ENCODE measurements around the gene LRRC56.

The LRRC56 gene

DNA sequence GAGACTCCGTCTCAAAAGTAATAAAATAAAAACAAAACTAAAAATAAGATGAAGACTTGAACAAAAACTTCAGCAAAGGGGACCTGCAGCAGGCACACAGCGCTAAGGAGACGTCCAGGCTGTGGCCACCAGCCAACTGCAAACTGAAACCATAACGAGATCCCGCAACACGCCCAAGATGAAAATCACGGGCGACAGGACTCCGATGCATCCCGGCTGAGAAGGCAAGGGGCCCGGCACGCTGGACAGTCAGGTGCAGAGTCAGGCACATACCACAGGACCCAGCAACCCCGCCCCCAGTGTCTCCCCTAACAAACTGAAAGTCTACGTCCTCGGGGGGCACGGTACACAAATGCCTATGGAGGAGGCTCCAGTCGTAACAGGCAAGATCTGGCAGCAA is 11.1 kb upstream of the LRRC56 start:
- DNase-seq, result no peak

DNA sequence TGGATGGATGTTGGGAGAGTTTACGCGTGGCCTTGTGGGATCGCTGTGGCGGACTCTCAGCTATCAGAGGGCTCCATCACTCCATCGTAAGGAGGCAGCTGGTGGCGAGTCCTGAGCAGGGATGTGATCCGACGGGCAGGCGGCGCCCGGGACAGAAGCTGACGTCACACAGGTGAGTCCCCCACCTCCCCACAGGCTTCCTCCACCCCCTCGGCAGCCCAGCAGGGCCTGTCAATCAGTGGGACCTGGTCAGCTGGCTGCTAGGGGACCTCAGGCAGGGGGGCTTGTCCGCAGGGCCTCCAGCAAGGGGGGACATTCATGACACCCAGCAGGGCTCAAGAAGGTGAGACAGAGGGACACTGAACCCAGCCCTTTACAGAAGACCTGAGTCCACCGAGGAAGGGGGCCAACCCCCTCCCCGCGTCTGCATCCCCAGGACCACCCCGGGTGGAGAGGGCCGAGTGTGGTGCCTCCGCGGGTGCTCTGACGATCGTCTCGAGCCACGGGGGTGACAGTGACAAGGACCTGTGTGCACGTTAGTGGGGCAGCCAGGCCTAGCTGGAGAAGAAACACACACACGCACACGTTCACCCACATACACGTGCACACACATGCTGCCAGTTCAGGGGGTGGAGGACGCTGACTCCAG is 9.0 kb upstream of the LRRC56 start:
- DNase-seq, result no peak

DNA sequence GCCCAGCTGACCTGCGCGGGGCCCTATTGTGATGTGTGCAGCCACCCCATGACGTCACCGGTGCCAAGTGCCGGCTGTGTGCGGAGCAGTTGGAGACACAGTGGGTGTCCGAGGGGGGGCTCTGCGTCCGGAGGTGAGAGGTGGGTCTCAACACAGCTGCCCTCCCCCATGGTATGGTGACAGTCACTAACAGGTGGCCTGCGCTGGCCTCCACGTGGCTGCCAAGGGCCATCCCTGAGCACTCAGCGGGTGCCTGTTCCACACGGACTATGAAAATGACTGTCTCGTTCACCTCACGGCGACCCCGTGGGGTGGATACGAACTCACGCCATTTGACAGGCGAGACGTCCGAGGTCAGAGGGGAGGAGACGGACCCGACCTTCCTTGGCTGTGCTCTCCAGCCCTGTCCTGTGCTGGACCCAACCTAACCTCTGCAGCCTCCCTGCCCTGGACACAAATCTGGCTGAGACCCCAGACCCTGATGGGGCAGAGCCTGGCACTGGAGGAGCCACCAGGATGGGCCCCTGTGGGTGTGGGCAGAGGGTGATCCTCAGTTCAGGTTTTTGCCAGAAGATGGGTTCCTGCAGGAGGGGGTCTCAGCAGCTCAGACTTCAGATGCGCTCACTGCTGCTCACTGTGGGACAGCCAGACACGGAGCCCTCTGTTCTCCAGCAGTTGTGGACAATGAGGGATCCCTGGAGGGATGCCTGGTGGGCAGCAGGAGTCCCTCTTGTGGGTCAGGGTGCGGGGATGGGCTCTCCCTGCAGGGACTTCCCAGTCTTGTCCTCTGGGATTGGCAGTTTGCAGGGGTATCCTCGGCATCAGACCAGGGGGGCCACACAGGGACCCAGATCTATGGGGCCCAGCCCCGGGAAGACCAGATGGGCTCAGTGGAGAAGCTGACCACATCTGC is 8.3 kb upstream of the LRRC56 start:
- no peak for DNase-seq

DNA sequence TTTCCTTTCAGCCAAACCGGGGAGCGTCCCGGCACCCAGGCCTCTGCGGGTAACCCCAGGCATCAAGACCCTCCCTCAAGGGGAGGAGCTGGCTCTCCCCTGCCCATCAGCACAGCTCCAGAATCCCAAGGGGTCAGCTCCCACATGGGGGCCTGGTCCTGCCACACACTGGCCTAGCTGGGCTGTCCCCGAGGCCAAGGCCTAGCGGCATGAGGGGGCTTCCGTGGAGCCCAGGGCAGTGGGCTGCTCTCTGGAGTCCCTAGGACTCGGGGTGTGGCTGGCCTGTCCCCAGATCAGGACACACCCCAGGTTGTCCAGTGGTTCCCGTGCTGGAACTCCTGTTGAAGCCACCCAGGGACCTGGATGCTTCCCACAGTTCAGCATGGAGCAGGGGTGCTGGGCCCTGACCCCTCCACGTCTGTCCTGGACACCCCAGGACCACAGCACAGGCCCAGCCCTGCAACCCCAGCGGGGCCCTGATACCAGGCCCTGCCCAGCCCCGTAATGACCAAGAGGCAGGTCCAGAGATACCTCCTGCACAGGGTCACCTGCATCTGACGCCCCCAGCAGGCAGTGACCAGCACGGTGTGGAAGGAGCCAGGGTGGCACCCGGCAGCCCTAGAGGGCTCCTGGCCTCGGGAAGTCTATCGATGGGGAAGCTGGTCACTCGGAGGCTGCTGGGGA is 7.5 kb upstream of the LRRC56 start:
- DNase-seq, result no peak

DNA sequence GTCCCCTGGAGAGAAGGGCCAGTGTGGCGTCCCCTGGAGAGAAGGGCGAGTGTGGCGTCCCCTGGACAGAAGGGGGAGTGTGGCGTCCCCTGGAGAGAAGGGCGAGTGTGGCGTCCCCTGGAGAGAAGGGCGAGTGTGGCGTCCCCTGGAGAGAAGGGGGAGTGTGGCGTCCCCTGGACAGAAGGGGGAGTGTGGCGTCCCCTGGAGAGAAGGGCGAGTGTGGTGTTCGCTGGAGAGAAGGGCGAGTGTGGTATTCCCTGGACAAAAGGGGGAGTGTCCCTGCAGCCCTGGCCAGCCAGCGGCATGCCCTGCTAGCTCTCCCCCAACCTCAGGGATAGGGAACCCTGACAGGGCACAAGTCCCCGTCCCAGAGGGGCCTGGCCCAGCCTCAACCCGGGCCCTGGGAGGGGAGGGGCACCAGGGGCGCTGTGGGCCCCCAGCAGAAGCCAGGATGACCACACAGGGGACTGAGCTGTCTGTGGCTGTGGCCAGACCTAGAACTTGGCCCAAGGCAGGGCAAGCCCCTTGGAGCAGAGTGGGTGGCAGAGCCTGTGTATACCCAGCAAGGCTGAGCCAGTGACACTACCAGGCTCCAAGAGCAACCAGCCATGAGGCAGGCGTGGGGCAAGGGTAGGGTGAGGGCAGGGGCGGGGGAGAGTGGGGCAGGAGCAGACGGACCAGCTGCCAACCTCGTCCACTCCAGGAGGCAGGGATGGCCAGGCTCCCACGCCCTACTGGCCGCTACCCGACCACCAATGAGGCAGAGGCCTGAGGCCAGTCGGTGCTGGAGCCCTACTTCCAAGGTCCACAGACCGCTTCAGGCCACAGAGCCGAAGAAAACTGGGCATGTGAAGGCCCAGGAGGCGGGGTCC is 6.1 kb upstream of the LRRC56 start:
- no peak for DNase-seq

DNA sequence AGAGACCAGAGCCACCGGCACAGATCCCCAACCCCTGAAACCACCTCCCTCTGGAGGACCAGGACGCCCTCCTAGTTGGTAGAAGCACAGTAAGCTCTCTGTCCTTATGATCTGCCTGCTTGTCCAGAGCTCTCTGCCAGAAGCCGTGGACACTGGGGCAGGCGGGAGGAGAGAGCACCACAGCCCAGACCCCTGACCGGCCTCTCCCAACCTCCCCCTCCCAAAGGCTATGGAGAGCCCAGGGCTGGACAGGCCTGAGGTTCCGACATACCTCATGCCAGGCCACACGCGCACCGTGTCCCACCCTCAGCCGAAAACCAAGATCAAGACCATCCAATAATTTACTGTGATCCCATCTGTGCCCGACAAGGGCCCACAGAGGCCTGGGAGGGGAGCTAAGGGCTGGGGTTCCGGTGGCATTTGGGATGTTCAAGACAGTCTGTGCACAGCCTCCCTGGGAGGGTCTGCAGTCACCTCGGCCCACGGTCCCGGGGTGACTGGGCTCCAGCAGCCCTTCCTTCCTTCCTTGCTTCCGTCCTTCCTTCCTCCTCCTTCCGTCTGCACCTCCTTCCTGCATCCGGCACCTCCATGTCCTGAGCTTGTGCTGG is 5.3 kb upstream of the LRRC56 start:
- DNase-seq, result no peak

DNA sequence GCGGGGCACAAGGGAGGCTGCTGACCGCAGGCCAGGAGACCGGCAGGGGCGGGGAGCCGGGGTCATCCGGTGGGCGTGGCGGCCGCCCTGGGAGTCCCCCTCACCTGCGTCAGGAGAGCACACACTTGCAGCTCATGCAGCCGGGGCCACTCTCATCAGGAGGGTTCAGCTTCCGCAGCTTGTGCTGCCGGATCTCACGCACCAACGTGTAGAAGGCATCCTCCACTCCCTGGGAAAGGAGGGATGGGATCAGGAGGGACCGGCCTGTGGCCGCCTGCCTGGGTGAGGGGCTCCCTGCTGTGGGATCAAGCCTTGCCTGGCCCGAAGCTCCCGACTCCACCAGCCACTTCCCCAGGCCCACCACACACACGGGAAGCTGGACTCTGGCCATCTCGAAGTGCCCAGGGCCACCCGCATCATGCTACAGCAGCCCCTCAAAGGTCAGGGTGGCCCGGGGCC is 4.8 kb upstream of the LRRC56 start:
- DNase-seq, result no peak

DNA sequence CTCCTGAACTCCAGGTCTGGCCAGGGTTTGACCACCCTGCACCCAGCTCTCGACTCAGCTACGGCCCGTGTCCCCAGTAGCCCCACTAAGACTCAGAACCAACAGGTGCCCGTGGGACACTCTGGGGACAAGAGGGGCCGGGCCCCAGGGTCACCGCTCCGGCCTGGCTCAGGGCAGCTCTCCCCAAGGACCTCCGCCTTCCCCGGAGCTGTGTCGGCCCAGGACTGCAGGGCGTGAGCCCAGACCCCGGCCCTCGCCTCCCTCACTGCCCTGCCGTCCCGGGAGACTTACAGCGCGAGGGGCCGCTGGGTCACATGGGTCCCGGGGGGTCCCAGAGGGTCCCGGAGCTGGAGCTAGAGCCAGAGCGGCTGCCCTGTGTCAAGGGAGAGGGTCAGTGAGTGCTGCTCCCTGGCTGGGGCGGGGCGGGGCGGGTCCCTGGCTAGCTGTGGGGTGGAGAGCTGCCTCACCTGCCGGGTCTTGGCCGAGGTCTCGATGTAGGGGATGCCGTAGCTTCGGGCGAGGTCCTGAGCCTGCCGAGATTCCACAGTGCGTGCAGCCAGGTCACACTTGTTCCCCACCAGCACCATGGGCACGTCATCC is 4.2 kb upstream of the LRRC56 start:
- DNase-seq, result no peak

DNA sequence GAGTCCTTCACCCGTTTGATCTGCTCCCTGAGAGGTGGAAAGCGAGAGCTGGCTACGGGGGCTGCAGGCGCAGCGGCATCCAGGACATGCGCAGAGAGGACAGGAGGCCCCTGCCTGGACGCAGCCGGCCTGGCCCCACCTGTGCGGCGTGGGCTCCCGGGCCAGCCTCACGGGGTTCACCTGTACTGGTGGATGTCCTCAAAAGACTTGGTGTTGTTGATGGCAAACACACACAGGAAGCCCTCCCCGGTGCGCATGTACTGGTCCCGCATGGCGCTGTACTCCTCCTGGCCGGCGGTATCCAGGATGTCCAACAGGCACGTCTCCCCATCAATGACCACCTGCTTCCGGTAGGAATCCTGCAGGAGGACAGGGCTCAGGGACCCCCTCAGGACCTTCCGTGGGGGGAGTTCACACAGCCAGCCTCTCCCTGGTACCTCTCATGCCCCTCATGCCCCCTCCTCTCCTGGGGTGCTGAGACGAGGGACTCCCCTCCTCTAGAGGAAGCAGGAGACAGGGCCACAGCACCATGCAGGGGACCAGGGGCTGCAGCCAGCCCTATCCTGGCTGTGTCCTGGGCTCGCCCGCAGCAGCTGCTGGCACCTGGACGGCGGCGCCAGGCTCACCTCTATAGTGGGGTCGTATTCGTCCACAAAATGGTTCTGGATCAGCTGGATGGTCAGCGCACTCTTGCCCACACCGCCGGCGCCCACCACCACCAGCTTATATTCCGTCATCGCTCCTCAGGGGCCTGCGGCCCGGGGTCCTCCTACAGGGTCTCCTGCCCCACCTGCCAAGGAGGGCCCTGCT is 3.5 kb upstream of the LRRC56 start:
- DNase-seq, result no peak

DNA sequence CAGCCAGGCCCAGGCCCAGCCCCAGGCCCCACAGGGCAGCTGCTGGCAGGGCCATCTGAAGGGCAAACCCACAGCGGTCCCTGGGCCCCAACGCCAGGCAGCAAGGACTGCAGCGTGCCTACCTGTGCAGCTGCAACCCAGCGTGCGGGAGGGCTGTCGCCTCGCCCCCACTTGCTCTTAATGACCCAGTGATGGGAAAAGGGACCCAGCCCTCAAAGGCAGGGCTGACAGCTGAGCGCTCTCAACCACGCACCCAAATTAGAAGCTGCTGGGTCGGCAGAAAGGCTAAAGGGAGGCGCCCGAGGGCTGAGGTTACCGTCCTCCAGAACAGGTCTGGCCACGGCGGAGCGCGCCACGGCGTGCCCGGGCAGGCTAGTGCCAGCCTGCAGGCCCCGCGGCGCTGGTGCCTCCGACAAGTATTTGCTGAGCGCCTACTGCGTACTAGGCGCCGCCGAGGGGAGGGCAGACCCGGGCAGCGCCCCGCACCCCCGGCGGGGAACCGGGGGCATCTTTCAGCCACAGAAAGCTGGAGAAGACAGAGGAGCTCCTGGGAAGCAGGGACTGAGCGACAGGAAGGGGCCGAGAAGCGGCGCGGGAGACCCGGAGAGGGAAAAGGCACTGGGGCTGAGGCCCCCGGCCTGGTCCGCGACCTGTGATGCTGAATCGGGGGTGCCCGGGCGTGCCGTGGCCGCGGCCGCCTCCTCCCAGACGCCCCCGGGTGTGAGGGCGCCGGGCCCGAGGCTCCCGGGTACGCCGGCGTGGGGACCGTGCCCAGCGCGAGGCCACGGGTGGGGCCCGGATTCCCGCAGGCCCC is 2.7 kb upstream of the LRRC56 start:
- peak; percentile 8 for DNase-seq

DNA sequence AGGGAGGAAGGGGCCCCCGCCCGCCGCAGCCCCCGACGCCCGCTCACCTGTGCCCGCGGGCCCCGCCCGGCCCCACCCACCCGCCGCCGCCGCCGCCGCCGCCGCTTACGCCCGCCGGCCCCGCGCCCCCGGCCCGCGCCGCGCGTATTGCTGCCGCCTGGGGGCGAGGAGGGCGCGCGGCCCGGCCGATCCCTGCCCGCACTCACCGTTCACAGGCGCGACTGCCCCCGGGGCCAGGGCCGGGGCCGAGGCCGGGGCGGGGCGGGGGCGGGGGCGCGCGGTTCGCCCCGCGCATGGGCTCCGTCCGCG is 2.2 kb upstream of the LRRC56 start:
- no peak for DNase-seq

DNA sequence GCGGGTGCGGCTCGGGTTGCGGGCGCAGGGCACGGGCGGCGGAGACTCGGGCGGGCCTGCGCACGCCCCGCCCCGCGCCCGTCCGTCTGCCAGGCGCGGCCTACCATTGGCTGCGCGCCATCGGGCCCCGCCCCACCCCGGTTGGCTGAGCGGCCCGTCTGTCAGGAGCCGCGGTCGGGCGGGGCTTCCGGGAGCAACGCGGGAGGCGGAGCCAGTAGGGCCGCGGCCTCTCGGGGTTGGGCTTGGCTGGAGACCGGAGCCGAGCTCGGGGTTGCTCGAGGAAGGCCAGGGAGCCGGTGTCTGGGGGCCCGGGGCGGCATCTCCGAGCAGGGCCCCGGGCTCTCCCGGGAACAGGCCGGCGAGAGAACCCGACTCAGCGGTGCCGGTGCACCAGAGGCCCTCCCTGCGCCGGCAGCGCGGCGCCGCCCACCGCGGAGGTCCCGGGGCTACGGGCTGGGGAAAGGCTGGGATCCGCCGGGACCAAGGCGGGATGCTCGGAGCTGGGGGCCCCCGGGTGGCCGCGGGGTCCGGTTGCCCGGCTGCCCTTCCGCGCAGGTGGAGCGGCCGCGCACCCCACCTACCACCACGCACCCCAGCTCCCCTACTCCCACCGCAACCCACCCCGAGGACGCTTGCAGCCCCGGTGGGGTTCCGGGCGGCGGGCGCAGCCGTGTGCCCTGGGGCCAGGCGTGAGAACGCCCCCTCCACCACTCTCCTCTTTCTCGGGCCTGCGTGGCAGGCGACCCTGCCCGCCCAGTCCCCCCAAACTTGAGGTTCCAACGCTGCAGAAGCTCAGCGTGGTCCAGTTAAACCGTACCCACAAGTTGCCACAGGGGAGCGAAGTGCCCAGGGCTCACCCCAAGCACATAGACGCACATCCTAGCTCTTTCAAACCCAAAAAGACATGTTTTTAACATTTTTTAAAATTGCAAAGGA is 1.5 kb upstream of the LRRC56 start, which contains the start of gene HRAS:
TSS of gene HRAS (minus strand) at position 58 of the 936 bp plus-strand sequence.
- DNase-seq, result peak; percentile 95

DNA sequence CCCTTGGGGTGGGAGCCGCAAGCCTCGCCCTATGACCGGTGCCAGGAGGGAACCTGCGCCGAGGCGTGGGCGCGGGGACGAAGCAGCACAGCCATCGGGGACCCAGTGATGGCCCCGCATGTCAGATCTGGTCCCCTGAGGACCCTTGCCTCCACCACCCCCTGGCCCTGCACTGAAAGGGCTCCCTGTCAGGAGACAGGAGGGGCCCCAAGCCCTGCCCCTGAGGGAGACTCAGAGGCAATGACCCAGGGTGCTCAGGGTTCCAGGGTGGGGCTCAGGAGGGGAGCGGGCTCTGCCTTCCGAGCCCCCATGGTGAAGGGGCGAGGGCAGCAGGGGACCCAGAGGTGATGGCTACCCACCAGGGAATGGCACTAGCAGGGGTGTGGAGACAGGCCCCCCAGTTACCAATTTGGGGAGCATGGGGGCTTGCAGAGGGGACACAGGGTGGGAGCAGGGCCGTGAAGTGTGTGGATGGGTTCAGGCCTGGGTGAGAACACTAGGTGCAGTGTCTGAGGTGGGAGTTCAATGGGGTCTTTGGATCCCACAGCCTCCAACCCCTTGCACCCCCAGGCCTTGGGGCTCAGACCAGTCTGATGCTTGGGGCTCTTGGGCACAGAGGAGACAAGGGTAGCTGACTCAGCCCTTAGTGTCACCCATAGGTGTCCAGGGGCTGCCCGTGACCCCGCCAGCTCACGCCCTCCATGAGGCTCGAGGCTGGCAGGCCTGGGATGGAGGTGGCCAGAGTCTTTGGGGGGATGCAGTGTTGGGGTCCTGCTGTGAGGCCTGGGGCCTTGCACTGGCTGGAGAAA is 499 bp downstream of the LRRC56 start:
- no peak for DNase-seq

DNA sequence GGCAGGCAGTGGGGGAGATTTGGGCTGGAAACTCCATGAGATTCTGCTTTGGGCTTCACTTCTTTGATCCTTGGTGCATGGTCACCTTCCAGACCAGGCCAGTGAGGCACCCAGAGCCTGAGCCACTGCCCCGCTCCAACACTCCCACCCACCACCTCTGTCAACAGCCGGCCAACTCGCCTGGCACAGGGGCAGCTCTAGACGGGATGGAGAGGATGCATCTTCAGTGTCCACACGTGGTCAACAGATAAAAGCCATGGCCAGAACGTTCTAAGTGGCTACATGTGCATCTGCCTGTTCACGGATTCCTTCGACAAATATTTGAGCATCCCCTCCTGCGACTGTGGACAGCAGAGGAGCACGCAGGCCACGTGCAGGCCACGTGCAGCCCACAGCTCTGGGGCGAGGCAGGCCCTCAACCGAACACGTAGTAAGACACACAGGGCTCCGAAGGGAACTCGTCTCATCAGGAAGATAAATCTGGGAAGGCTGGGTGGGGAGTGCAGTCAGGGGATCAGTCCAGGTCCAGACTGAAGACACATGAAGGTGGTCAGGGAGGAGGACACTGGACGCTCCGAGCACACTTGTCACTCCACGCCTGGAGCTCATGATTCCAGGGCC is 1.2 kb downstream of the LRRC56 start:
- DNase-seq, result no peak

DNA sequence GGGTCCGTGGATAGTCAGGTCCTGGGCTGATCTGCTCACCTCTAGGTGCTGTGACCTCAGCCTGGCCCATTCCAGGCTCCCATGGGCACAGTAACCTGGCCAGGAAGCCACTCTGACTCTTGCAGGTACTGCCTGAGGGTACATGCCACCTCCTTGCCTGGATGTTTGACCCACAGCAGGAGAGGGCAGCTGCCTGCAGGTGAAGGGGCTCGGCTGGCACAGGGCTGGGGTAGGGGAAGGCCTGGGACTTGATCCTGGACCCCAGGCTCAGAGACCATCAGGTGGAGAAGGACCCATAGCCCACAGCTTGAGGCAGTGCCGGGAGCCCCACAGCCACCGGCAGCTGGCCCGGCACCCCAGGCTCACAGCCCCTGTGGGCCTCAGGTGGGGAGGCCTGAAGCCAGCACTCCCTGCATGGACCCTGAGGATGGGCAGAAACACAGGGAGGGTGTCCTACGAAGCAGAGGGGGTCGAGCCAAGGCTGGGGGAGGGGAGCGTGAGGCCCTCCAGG is 2.7 kb downstream of the LRRC56 start:
- DNase-seq, result no peak

DNA sequence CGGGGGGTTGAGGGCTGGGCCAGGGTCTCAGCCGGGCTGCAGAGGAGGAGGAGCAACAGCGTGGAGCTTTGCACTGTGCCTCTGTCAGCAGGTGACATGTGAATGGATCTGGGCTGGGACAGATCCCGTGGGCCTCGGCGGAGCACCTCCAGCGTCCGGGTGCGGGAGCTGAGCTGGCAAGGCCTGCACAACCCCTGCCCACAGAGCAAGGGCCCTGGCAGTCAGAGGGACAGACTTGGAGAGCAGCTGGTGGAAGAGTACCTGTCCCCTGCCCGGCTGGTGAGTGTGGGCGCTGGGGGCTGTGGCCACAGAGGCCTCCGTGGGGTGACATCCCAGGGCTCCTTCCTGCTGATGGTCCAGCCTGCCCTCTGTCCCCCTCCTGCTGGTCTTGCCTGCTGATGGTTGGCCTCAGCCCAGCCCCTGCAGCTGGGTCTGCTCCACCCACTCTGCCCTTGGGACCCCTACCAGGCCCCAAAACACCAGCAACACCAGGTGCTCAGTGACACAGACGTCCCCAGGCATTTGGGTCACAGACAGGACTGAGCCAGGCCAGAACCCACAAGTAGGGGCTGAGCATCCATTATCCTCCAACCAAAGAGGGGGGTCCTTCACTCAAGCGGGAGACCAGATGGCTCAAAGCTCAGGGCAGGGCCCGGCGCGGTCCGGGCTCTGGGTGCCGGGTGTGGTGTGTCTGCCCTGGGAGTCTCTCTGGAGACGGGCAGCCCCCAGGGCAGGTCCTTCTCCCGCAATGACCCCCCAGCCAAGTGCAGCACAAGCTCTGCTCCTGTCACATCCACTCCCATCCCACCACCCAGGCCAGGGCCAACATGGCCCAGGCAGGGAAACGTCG is 3.5 kb downstream of the LRRC56 start:
- no peak for DNase-seq
